B cell (primary cell): Measurements from ENCODE around the gene RAB25. TPM values are rescaled to one million over a fixed set of nuclear protein-coding genes. Genes with fewer than 3 reads are reported as not detected.

ENCODE experiments used
- ATAC-seq: fragments of 200-7000 bp; cut with Tn5 transposase; one replicate; pipeline ENCODE4 v1.10.0; 2021; ENCODE audit warnings: low read depth, mild to moderate bottlenecking, moderate number of reproducible peaks, moderate library complexity
- CTCF ChIA-PET: fragments of 350-600 bp; sonication (Branson Sonifier 250); formaldehyde crosslinking; loops from one replicate; lab custom pipeline; 2021; ENCODE audit warnings: antibody characterized with exemption, inconsistent platforms; lab: Charles Lee
- POLR2A ChIA-PET: fragments of 350-600 bp; sonication (Branson Sonifier 250); formaldehyde crosslinking; loops from one replicate; lab custom pipeline; 2021; ENCODE audit warnings: antibody characterized with exemption; lab: Charles Lee
- DNase-seq: peaks from one replicate; pipeline ENCODE4 v3.0.0; 2013
- H2AFZ ChIP-seq: 2 replicates; pipeline ENCODE4 v1.6.1; 2012; ENCODE audit warnings: mild to moderate bottlenecking, low read depth, low read length; ENCODE audit not compliant: insufficient read depth, poor library complexity, severe bottlenecking
- H3K27ac ChIP-seq, 2 donors: 1 replicate in 1 of 2; 2 replicates in 1 of 2; pipeline ENCODE4 v1.5.1; 2012 to 2013; ENCODE audit warnings: low read length in 2 of 2, mild to moderate bottlenecking in 2 of 2, moderate library complexity in 1 of 2
- H3K27me3 ChIP-seq, 4 experiments: fragments of 200-600 bp in 1 of 4; sonication (generic) in 1 of 4; replicated peaks in 1 of 4; 1 replicate in 2 of 4; 2 replicates in 2 of 4; pipeline versions ENCODE4 v1.6.1 to v1.7.0; 2013 to 2016; ENCODE audit warnings: low read length in 3 of 4, mild to moderate bottlenecking in 2 of 4, mixed read lengths in 1 of 4, moderate library complexity in 1 of 4; ENCODE audit not compliant: insufficient read depth in 4 of 4, control insufficient read depth in 3 of 4; ENCODE audit errors: control extremely low read depth in 1 of 4
- H3K36me3 ChIP-seq, 2 experiments: replicated peaks in 1 of 2; 1 replicate in 1 of 2; 2 replicates in 1 of 2; pipeline versions ENCODE4 v1.6.1 to v1.7.1; 2013; ENCODE audit warnings: low read length in 1 of 2; ENCODE audit not compliant: insufficient read depth in 2 of 2, control insufficient read depth in 1 of 2; ENCODE audit errors: control extremely low read depth in 1 of 2, extremely low read depth in 1 of 2
- H3K4me1 ChIP-seq, 2 donors: fragments of 200-600 bp in 1 of 2; sonication (generic) in 1 of 2; 1 replicate in 1 of 2; 2 replicates in 1 of 2; pipeline versions ENCODE4 v1.5.1 to v1.6.1; 2013 to 2017; ENCODE audit warnings: low read length in 2 of 2; ENCODE audit not compliant: control insufficient read depth in 2 of 2, insufficient read depth in 2 of 2
- H3K4me2 ChIP-seq: replicated peaks from 2 replicates; pipeline ENCODE3; 2012; ENCODE audit warnings: mild to moderate bottlenecking, low read depth, low read length; ENCODE audit not compliant: poor library complexity, severe bottlenecking
- H3K4me3 ChIP-seq, 5 experiments: fragments of 200-600 bp in 1 of 5; sonication (generic) in 1 of 5; 1 replicate in 3 of 5; 2 replicates in 2 of 5; pipeline versions ENCODE4 v1.5.1 to v1.7.0; 2011 to 2016; ENCODE audit warnings: low read length in 4 of 5, mild to moderate bottlenecking in 4 of 5, low read depth in 2 of 5, control low read depth in 1 of 5, moderate library complexity in 1 of 5; ENCODE audit not compliant: insufficient read depth in 1 of 5; ENCODE audit errors: control extremely low read depth in 1 of 5, extremely low read depth in 1 of 5
- H3K79me2 ChIP-seq: fragments of 200-600 bp; sonication (generic); one replicate; pipeline ENCODE4 v1.6.0; 2016; ENCODE audit warnings: low read length; ENCODE audit not compliant: control insufficient read depth, insufficient read depth
- H3K9ac ChIP-seq: fragments of 200-600 bp; sonication (generic); 2 replicates; pipeline ENCODE4 v1.6.1; 2017; ENCODE audit warnings: mild to moderate bottlenecking, low read length, moderate library complexity
- H3K9me3 ChIP-seq, 3 donors: one replicate each; pipeline versions ENCODE4 v1.6.1 to v1.7.1; 2013; ENCODE audit warnings: low read length in 2 of 3; ENCODE audit not compliant: control insufficient read depth in 2 of 3, insufficient read depth in 1 of 3; ENCODE audit errors: control extremely low read depth in 1 of 3
- H4K20me1 ChIP-seq: 2 replicates; pipeline ENCODE4 v1.6.0; 2012; ENCODE audit warnings: mild to moderate bottlenecking, low read length; ENCODE audit not compliant: insufficient read depth, control insufficient read depth, poor library complexity, severe bottlenecking
- H3K27ac Mint-ChIP-seq: one replicate; pipeline ENCODE4 v1.8.0; 2021; ENCODE audit warnings: mixed read lengths
- H3K27me3 Mint-ChIP-seq: one replicate; pipeline ENCODE4 v1.8.0; 2021; ENCODE audit warnings: mixed read lengths
- H3K4me1 Mint-ChIP-seq: one replicate; pipeline ENCODE4 v1.8.0; 2021; ENCODE audit warnings: mixed read lengths
- H3K4me3 Mint-ChIP-seq: one replicate; pipeline ENCODE4 v1.8.0; 2021; ENCODE audit warnings: mixed read lengths
- H3K9me3 Mint-ChIP-seq: one replicate; pipeline ENCODE4 v1.8.0; 2022; ENCODE audit warnings: mixed read lengths; ENCODE audit not compliant: insufficient read depth
- EZH2 ChIP-seq: IDR thresholded peaks from 2 replicates; pipeline ENCODE4 v1.6.1; 2012; ENCODE audit warnings: borderline replicate concordance, low read depth, mild to moderate bottlenecking, moderate library complexity, low read length; ENCODE audit not compliant: insufficient read depth, poor library complexity, severe bottlenecking
- WGBS: methylation state at CpG from one replicate; pipeline ENCODE4 v1.1.5; 2013; ENCODE audit warnings: missing lambda C conversion rate; ENCODE audit not compliant: insufficient coverage; 5-methylcytosine and 5-hydroxymethylcytosine counted together
- intact Hi-C: fragments of 100-400 bp; cut with micrococcal nuclease; formaldehyde crosslinking; loops from one replicate; pipeline ENCODE4 v1.10.0; 2022
- polyA plus RNA-seq: library from polyadenylated mRNA; depleted of rRNA; stranded (reverse); fragments of >200 nt; gene quantifications from 2 replicates; pipeline ENCODE4 v1.2.3, GENCODE V29; 2012
- total RNA-seq, 2 donors: library from RNA; stranded (reverse); fragments of 120-200 nt in 1 of 2; gene quantifications; 1 replicate in 1 of 2; 2 replicates in 1 of 2; pipeline versions ENCODE4 v1.2.3 to v1.2.4, GENCODE V29; 2013 to 2022
- TF ChIP-seq, protein P1 (sequence below): fragments of 200-600 bp; IDR thresholded peaks from one replicate; pipeline ENCODE4 v1.8.0; 2022; ENCODE audit warnings: antibody characterized with exemption, mild to moderate bottlenecking

Gene RAB25
- total and polyA plus RNA-seq, 2 donors (not counting 1 experiment from before 2014, with no cell fraction given), result 0.69 to 2.2 TPM

DNA sequence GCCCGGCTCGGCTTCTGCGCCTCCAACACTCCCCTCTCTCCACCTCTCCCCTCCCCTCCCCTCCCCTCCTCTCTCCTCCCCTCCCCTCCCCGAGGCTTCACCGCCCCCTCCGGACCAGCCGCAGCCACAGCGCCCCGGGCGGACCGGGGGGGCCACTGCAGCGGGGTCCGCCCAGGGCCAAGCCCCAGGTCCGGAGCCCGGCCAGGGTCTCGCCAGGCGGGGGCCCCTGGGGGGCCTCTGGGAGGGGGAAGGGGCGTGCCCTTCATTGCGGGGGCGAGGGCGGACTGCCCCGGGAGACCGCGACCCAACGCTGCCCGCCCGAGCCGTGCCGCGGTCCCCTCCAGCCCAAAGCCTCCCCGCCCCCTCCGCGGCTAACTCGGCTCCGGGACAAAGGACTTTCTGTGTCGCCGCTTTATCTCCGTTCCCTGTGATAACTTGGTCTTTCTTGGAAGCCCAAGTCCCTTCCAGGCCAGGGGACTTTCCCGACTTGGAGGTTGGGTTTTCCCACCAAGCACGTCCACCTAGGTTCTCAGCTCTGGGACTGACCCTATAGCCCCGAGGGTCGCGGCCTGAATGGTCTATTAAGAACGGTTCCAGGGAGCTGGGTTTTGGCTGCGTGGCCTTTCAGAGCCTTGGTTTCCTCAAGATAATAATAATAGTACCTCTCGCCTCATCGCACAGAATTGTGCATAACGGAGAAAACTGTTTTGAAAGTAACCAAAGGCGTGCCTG, 7.0 kb upstream of the RAB25 start, which contains the start of gene UBQLN4:
Gene UBQLN4, minus strand, starts transcription at position 31 of the 732 bp plus-strand sequence. CDS start 97 bp downstream, outside the sequence.
- ATAC-seq (peak; percentile 75), DNase-seq (peak; percentile 88)
- no peak for TF ChIP-seq EZH2
- TF ChIP-seq, protein P1, sequence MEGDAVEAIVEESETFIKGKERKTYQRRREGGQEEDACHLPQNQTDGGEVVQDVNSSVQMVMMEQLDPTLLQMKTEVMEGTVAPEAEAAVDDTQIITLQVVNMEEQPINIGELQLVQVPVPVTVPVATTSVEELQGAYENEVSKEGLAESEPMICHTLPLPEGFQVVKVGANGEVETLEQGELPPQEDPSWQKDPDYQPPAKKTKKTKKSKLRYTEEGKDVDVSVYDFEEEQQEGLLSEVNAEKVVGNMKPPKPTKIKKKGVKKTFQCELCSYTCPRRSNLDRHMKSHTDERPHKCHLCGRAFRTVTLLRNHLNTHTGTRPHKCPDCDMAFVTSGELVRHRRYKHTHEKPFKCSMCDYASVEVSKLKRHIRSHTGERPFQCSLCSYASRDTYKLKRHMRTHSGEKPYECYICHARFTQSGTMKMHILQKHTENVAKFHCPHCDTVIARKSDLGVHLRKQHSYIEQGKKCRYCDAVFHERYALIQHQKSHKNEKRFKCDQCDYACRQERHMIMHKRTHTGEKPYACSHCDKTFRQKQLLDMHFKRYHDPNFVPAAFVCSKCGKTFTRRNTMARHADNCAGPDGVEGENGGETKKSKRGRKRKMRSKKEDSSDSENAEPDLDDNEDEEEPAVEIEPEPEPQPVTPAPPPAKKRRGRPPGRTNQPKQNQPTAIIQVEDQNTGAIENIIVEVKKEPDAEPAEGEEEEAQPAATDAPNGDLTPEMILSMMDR, result peak; percentile 58
- Histone ChIP-seq H3K4me1 (peaks cover 8 to 24% of the 10 kb centered on the region in 2 donors), H3K9ac (peak within 1 kb of the TSS; percentile 79), H3K27ac (peak within 1 kb of the TSS; percentile 77 to 85), H3K4me2 (peak within 1 kb of the TSS; percentile 91), H4K20me1 (no peaks in the 10 kb centered on the region), H3K36me3 (peaks cover 2 to 5% of the 10 kb centered on the region in 2 experiments), H3K4me3 (peak within 1 kb of the TSS; percentile 78 to 99 (median 96)), H3K79me2 (peaks cover 12% of the 10 kb centered on the region), H3K27me3 (no peaks in the 10 kb centered on the region), H2AFZ (peak within 1 kb of the TSS; percentile 94), H3K9me3 (no peaks in the 10 kb centered on the region)
- peak within 1 kb of the TSS; percentile 92 for H3K27ac Mint-ChIP-seq
- no peaks in the 10 kb centered on the region for H3K27me3 Mint-ChIP-seq
- ChIA-PET CTCF (interaction anchor here (0.6 to 1.0 kb wide), 4 partner anchors 58 to 229 kb away, joined by 3 to 5 read pairs (median 4); partner anchors contain the start of gene SMG5), POLR2A (interaction anchor here (0.6 to 0.7 kb wide), 3 partner anchors 29 to 110 kb away, joined by 3 to 4 read pairs (median 4); partner anchors contain the start of gene ARHGEF2)
- peak within 1 kb of the TSS; percentile 92 for H3K4me3 Mint-ChIP-seq
- intact Hi-C loops, result loop anchor here (1.0 to 5.0 kb wide), 8 partner anchors 28 to 782 kb away; partner anchors contain the start of genes ARHGEF2, CLK2, KHDC4 and MEX3A
- H3K9me3 Mint-ChIP-seq, result no peaks in the 10 kb centered on the region
- H3K4me1 Mint-ChIP-seq, result peaks cover 32% of the 10 kb centered on the region
- WGBS, result 0% methylated on average over 41 of the region's 49 CpGs
